Measurements from ENCODE around the gene TYK2.
A peak's percentile ranks its signal among the peaks of the same experiment; 100 is the strongest.
"Not testable (repeated sequence)": the region's sequence is repeated elsewhere in the genome, so short reads cannot be mapped to it uniquely, and the experiment has no call there.

The TYK2 gene

DNA sequence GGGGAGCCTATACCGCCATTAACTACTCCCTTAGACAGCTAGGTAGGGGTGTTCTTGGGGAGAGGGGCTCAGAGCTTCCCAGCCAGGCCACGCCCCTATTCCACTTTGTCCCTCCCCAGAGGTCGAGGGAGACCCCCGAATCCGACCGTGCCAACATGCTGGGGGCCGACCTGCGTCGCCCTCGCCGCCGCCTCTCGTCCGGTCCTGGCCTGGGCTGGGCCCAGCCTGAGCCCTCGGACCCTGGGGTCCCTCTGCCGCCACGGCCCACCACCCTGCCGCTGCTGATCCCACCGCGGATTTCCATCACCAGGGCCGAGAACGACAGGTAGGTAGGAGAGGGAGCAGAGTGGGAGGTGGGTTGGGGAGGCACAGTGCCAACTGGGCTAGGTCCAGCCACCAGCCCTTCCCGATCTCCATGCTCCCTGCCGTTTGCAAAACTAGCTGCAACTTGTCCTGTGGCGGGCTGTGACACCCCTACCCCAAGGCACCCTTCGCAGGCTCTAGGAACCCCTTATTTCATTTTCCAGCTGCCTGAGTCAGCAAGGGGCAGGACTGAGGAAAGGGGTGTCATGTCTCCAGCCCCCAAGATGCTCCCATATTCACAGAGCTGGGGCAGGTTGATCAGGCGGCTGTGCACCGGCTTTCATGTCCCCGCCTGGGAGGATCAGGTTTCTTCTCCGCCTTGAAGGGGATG lies 37.3 kb upstream of the TYK2 start:
- Mint-ChIP-seq H3K27me3 (ENCODE audit: low read depth) (no peaks in the 10 kb centered on the region), H3K36me3 (ENCODE audit: low read depth) (peaks cover 17% of the 10 kb centered on the region), H3K4me3 (peak overlapping the region; percentile 97), H3K27ac (peak overlapping the region; percentile 80), H3K4me1 (ENCODE audit: low read depth) (peaks cover 53% of the 10 kb centered on the region), H3K9me3 (no peaks in the 10 kb centered on the region)
- DNase-seq (ENCODE audit: low spot score) = no peak

DNA sequence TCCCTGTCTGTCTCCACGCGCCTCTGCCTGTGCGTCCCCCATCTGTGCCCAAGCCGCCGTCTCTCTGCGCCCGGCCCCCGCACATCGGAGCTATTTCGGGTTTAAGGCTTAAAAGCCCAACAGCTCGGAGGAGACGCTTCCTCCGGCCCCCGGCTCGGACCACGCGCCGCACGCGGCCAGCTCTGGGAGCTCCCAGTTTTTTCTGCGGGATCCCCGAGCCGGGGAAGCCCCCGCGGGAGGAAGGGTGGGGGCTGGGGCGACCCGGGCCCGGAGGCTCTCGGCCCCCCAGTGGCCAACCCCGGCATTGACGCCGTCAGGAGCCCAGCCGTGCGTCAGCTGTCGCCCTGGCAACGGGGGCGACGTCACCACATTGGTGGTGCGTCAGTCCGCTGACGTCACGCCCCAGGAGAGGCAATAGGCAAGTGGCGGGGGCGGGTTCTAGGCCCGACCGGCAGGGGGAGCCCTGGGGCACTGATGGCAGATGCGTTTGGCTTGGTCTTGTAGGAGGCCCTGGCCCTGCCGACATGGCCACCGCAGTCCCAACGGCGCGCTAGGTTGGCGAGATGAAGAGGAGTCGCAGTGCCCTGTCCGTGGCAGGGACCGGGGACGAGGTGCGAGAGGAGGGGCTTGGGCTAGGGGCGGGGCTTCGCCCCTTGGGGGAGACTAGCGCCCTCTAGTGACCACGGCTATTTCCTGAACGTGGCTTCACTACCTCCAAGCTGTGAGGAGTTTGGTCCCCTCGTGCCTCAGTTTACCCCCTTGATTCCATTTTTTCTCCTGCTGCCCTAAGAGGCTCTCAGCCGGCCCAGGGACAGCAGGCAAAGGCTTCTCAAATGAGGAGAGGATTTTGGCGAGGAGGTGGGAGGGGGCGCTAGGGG lies 36.2 kb upstream of the TYK2 start:
- no peaks in the 10 kb centered on the region for H3K9me3 Mint-ChIP-seq
- H3K27ac Mint-ChIP-seq = peak overlapping the region; percentile 98
- peak overlapping the region; percentile 85 for H3K4me3 Mint-ChIP-seq
- H3K27me3 Mint-ChIP-seq (ENCODE audit: low read depth) = no peaks in the 10 kb centered on the region
- DNase-seq (ENCODE audit: low spot score) = peak; percentile 96
- peaks cover 14% of the 10 kb centered on the region for H3K36me3 Mint-ChIP-seq (ENCODE audit: low read depth)
- peaks cover 50% of the 10 kb centered on the region for H3K4me1 Mint-ChIP-seq (ENCODE audit: low read depth)

DNA sequence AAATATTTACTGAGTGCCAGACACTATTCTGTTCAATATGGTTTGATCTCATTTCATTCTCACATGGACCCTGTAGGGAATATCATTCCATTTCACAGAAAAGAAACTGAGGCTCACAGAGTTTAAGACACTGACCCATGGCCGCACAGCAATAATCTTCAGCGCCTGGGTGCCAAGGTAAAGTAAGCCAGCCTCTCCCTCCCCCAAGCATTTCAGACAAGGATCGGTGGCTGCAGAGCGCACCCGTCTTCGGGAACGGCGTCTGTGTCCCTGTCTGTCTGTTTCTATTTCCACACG lies 35.7 kb upstream of the TYK2 start:
- Mint-ChIP-seq H3K27me3 (ENCODE audit: low read depth) (no peaks in the 10 kb centered on the region), H3K9me3 (no peaks in the 10 kb centered on the region), H3K36me3 (ENCODE audit: low read depth) (peaks cover 10% of the 10 kb centered on the region), H3K4me3 (peak overlapping the region; percentile 85), H3K27ac (peak overlapping the region; percentile 98), H3K4me1 (ENCODE audit: low read depth) (peaks cover 50% of the 10 kb centered on the region)
- no peak for DNase-seq (ENCODE audit: low spot score)

DNA sequence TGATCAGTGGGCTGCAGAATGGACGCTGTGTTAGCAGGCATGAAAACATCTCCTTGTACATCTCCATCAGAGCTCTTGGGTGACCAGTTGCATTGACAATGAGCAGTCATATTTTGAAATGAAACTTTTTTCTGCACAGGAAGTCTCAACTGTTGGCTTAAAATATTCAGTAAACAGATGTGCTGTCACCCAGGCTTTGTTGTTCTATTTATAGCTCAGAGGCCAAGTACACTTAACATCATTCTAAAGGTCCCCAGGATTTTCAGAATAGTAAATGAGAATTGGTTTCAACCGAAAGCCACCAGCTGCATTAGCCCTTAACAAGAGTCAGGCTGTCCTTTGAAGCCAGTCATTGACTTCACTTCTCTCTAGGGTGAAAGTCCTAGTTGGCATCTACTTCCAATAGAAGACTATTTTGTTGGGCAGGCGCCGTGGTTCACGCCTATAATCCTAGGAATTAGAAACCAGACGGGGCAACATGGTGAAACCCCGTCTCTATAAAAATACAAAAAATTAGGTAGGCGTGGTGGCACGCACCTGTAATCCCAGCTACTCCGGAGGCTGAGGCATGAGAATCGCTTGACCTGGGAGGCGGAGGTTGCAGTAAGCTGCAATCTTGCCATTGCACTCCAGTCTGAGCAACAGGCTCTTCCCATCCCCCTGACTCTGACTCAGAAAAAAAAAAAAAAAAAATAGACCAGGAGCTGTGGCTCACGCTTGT lies 32.0 kb upstream of the TYK2 start:
- Mint-ChIP-seq H3K27ac (peak overlapping the region; percentile 93), H3K9me3 (no peaks in the 10 kb centered on the region), H3K27me3 (ENCODE audit: low read depth) (no peaks in the 10 kb centered on the region), H3K36me3 (ENCODE audit: low read depth) (peaks cover 11% of the 10 kb centered on the region), H3K4me1 (ENCODE audit: low read depth) (peaks cover 66% of the 10 kb centered on the region), H3K4me3 (peak overlapping the region; percentile 64)
- peak; percentile 59 for DNase-seq (ENCODE audit: low spot score)

DNA sequence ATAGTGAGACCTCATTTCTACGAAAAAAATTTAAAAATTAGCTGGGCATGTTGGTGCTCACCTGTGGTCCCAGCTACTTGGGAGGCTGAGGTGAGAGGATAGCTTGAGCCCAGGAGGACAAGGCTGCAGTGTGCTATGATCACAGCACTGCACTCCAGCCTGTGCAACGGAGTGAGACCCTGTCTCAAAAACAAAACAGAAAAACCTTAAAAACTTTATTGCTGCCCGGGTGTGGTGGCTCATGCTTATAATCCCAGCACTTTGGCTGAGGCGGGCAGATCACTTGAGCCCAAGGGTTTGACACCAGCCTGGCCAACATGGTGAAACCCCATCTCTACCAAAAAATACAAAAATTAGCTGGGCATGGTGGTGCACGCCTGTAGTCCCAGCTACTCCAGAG lies 30.9 kb upstream of the TYK2 start:
- H3K36me3 Mint-ChIP-seq (ENCODE audit: low read depth); H3K9me3 Mint-ChIP-seq; DNase-seq (ENCODE audit: low spot score); H3K27me3 Mint-ChIP-seq (ENCODE audit: low read depth): not testable (repeated sequence)
- Mint-ChIP-seq H3K4me1 (ENCODE audit: low read depth) (peaks cover 68% of the 10 kb centered on the region), H3K4me3 (peak overlapping the region; percentile 49), H3K27ac (peak overlapping the region; percentile 93)

DNA sequence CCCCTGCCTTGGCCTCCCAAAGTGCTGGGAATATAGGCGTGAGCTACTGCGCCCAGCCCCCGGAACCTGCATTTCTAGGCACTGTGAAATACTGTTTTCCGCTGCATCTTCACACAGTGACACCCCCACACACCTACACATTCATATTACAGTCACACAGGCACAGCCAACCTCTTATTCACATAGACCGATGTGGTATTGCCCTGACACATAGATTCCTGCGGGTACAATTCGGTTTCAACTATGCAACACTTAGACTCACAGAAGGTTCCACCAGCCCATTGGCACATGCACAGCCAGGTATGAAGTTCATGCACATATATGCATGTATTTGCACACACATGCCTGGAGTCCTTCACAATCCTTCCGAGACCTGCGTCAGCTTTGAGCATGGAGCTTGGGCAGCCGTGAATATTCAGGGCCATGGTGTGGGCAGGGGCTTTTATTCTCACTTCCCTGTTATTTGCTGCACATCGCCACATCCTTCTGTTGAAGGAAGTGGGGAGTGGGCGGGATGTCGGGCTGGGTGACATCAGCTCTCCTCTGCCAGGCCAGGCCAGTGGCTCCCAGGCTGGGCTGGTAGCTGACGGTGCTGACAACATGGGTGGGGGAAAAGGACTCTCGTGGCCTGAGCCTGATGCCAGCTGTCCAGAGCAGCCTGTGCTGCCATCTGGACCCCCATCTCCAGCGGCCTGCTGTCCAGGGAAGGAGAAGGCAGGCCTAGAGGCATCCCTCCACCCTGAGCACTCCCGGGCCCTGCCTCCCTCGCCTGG lies 28.3 kb upstream of the TYK2 start:
- no peaks in the 10 kb centered on the region for H3K27me3 Mint-ChIP-seq (ENCODE audit: low read depth)
- peaks cover 75% of the 10 kb centered on the region for H3K4me1 Mint-ChIP-seq (ENCODE audit: low read depth)
- no peaks in the 10 kb centered on the region for H3K9me3 Mint-ChIP-seq
- DNase-seq (ENCODE audit: low spot score) = peak; percentile 88
- H3K4me3 Mint-ChIP-seq = peak overlapping the region; percentile 87
- H3K27ac Mint-ChIP-seq = peak overlapping the region; percentile 97
- peaks cover 9% of the 10 kb centered on the region for H3K36me3 Mint-ChIP-seq (ENCODE audit: low read depth)

DNA sequence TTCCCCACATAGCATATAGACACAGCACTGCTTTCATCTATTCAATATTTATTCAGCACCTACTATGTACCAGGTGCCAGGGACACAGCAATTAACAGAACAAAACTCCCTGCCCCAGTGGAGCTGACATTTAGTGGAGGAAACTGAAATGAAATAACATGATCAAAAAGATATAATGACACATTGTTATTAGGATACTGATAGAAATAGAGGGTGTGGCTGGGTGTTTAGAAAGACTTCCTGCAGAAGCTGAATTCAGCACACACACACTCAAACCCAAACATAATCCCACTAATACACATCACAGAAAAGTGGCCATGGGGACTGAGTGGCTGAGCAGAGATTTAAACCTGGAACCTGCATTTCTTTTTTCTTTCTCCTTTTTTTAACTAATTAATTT lies 26.7 kb upstream of the TYK2 start:
- peak overlapping the region; percentile 98 for H3K27ac Mint-ChIP-seq
- no peak for DNase-seq (ENCODE audit: low spot score)
- H3K36me3 Mint-ChIP-seq (ENCODE audit: low read depth) = peaks cover 16% of the 10 kb centered on the region
- no peaks in the 10 kb centered on the region for H3K27me3 Mint-ChIP-seq (ENCODE audit: low read depth)
- no peaks in the 10 kb centered on the region for H3K9me3 Mint-ChIP-seq
- peak overlapping the region; percentile 96 for H3K4me3 Mint-ChIP-seq
- H3K4me1 Mint-ChIP-seq (ENCODE audit: low read depth) = peaks cover 73% of the 10 kb centered on the region

DNA sequence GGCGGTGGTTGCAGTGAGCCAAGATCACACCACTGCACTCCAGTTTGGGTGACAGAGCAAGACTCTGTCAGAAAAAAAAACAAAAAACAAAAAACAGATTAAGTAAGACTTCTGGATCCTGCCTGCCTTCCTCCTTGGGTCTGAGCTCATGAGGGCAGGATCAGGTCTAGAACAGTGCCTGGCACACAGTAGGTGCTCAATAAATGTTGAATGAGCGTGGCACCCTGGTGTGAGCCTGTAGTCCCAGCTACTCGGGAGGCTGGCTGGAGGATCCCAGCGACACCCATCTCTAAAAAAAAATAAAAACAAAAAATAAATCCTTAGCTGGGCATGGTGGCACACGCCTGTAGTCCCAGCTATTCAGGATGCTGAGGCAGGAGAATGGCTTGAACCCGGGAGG lies 25.8 kb upstream of the TYK2 start:
- peaks cover 73% of the 10 kb centered on the region for H3K4me1 Mint-ChIP-seq (ENCODE audit: low read depth)
- H3K36me3 Mint-ChIP-seq (ENCODE audit: low read depth) = peaks cover 20% of the 10 kb centered on the region
- DNase-seq (ENCODE audit: low spot score) = no peak
- peak overlapping the region; percentile 98 for H3K27ac Mint-ChIP-seq
- no peaks in the 10 kb centered on the region for H3K27me3 Mint-ChIP-seq (ENCODE audit: low read depth)
- peak overlapping the region; percentile 96 for H3K4me3 Mint-ChIP-seq
- no peaks in the 10 kb centered on the region for H3K9me3 Mint-ChIP-seq

DNA sequence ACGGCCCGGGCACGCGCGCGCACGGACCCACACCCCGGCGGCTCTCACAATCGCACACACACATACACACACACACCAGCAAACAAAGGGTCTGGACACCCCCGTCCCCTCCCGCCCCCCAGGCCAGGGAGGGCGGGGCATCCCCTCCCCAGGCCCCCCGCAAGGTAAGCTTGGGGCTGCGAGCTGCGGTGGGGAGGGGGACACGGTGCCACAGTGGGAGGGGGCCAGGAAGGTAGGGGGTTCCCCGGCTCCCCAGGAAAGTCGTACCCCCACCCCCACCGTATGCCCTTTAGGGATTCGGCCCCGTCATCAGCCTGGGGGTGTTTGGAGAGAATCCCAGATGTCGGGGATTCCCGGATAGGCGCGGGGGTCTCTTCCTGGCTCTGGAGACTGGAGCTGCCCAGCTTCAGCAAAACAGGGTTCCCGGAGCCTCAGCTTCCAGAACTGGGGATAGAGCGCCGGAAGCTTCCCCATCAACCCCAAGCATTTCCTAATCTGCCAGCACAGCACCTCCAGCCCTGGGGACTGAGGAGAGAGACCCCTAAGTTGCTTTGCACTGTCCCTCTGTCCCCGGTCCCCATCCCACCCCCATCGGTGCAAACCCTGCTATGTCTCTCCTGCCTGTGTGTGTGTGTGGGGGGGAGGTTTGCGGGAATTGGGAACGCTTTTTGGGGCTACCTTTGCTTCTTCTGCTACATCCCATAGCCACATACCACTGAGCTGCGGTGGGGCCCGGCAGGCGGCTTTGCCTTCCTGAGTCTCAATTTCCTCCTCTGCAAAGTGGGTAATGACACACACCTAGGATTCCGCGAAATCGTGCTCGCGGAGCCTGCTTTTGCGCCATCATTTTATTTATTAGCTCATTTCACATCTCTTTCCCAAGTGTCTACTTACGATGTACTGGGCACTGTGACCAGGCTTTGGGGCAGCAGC lies 24.8 kb upstream of the TYK2 start:
- Mint-ChIP-seq H3K27ac (peak overlapping the region; percentile 98), H3K36me3 (ENCODE audit: low read depth) (peaks cover 20% of the 10 kb centered on the region), H3K27me3 (ENCODE audit: low read depth) (no peaks in the 10 kb centered on the region), H3K4me1 (ENCODE audit: low read depth) (peaks cover 67% of the 10 kb centered on the region), H3K4me3 (peak overlapping the region; percentile 96), H3K9me3 (no peaks in the 10 kb centered on the region)
- DNase-seq (ENCODE audit: low spot score) = peak; percentile 67

DNA sequence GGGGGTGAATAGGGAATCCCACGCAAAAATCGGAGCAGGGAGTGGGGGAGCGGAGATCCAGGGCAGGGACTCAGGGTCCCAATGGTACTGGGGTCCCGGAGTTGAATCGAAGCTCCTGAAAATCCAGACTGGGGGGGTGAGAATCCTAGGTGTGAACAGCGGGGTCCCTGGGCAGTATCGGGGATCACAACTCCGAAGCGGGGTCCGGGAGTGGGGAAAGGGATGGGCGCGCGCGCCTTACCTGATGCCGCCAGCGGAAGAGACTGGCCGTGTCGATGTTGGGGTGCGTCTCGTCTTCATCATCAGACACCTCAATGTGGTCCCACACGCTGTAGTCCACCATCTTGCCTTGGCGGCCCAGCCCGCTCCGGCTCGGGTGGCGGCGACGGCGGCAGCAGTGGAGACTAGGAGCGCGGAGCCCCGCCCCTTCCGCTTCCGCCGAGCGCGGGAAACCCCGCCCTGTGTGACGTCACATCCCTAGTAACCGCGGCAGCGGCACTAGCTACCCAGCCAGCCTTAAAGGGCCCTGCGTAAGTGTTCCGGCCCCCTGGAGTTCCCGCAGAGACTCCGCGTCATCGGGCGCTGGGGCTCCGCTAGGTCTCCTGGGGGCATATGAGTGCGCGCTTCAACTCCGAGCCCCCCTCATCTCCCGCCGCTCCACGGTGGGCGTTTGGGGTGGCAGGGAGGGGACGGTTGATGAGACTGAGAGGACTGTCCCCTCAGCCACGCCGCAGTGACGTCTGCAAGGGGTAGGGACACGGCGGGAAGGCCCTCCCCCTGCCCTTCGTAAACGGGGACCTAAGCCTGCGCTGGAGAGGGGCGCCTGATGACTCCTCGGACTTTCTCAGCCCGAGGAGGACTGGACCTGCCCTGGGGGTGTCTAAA lies 23.0 kb upstream of the TYK2 start, which contains the start of gene CDC37:
TSS of gene CDC37 (minus strand) at position 406 of the 885 bp plus-strand sequence. CDS start at position 343, 63 bp downstream.
- H3K4me3 Mint-ChIP-seq = peak within 1 kb of the TSS; percentile 96
- peak within 1 kb of the TSS; percentile 98 for H3K27ac Mint-ChIP-seq
- peaks cover 24% of the 10 kb centered on the region for H3K36me3 Mint-ChIP-seq (ENCODE audit: low read depth)
- H3K4me1 Mint-ChIP-seq (ENCODE audit: low read depth) = peaks cover 53% of the 10 kb centered on the region
- DNase-seq (ENCODE audit: low spot score) = peak; percentile 99
- H3K9me3 Mint-ChIP-seq = no peaks in the 10 kb centered on the region
- H3K27me3 Mint-ChIP-seq (ENCODE audit: low read depth) = no peaks in the 10 kb centered on the region

DNA sequence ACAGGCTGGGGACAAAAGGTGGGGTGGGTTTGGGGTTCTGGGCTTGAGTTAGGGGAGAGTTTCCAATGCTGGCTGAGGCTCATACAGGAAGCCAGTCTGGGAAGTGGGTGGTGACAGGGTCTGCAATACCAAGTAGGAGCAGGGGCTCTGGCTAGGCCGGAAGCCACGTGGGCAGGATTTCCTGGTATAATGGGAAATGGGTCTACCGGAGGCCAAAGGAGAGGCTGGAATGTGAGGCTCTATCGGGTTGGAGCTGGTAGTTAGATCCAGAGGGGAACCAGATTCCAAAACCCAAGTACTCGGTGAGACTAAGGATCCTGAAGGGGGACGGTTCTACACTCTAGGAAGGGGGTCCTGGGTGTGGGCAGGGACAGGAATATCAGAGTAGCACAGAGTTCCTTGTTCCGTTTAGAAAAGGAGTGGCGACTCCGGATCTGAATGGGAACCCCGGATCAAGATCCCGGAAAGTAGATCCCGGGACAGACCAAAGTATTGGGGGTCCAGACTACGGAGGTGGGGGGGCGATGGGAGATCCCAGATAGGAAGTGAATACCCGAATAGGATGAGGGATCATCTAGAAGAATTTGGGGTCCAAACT lies 22.2 kb upstream of the TYK2 start:
- DNase-seq (ENCODE audit: low spot score) = no peak
- H3K4me1 Mint-ChIP-seq (ENCODE audit: low read depth) = peaks cover 45% of the 10 kb centered on the region
- peak overlapping the region; percentile 96 for H3K4me3 Mint-ChIP-seq
- H3K27me3 Mint-ChIP-seq (ENCODE audit: low read depth) = no peaks in the 10 kb centered on the region
- H3K27ac Mint-ChIP-seq = peak overlapping the region; percentile 98
- peaks cover 28% of the 10 kb centered on the region for H3K36me3 Mint-ChIP-seq (ENCODE audit: low read depth)
- no peaks in the 10 kb centered on the region for H3K9me3 Mint-ChIP-seq

DNA sequence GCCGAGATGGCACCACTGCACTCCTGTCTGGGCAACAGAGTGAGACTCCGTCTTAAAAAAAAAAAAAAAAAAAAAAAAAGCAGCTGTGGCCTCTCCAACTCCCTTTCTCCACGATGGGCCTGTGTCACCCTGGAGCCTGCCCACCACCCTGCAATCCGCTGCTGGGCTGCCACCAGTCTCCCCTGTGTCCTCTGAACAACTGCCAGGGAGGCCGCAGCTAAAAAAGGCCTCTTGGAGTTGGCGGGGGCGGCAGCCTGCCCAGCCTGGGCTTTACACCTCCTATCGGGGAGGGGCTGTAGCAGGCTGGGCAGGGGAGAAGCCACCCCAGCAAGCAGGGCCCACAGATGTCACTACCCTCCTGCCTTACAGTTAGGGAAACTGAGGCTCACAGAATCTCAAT lies 19.5 kb upstream of the TYK2 start:
- Mint-ChIP-seq H3K27ac (no peak overlapping the region), H3K27me3 (ENCODE audit: low read depth) (no peaks in the 10 kb centered on the region), H3K4me1 (ENCODE audit: low read depth) (peaks cover 25% of the 10 kb centered on the region), H3K36me3 (ENCODE audit: low read depth) (peaks cover 38% of the 10 kb centered on the region), H3K4me3 (no peak overlapping the region), H3K9me3 (no peaks in the 10 kb centered on the region)
- no peak for DNase-seq (ENCODE audit: low spot score)

Measured in T-helper 2 cell treated with Interferon-gamma antibody and Interleukin-4, amounts not matched to agents 5 μg/mL and 100 μg/mL, for 36 hours (primary cell).